HCT116 (cell line): ENCODE results near the gene APP. TPM values are rescaled to one million over a fixed set of nuclear protein-coding genes. Genes with fewer than 3 reads are reported as not detected.

ENCODE experiments used
- ATAC-seq: fragments of 200-7000 bp; cut with Tn5 transposase; 2 replicates; pipeline ENCODE4 v1.9.1; 2020; ENCODE audit warnings: mild to moderate bottlenecking, moderate library complexity
- BruUV-seq: library from RNA; stranded (reverse); fragments of 400-500 nt; replicated peaks from 2 replicates; lab custom pipeline; 2021; lab: Mats Ljungman, UMichigan
- CTCF ChIA-PET: fragments of 300-600 bp; sonication (Branson Sonifier 250); formaldehyde crosslinking; loops from one replicate; lab custom pipeline; 2021; ENCODE audit warnings: antibody characterized with exemption; lab: Charles Lee
- POLR2A ChIA-PET: fragments of 300-600, 350-600 bp; sonication (Branson Sonifier 250); formaldehyde crosslinking; loops from one replicate; lab custom pipeline; 2021; ENCODE audit warnings: antibody characterized with exemption; lab: Charles Lee
- RAD21 ChIA-PET, 2 experiments: fragments of 300-600 bp; sonication (Branson Sonifier 250); formaldehyde crosslinking; loops; one replicate each; lab custom pipeline; 2023; ENCODE audit warnings: low total read pairs in 2 of 2; ENCODE audit not compliant: uncharacterized antibody in 2 of 2, unreplicated experiment in 2 of 2, low non-redundant PET in 1 of 2; lab: Charles Lee
- DNase-seq: peaks from one replicate; pipeline ENCODE4 v3.0.0-alpha.2; 2010; ENCODE audit warnings: low read depth, low spot score
- H2AFZ ChIP-seq: fragments of 200-600 bp; shearing (Covaris generic), sonication (generic); 2 replicates; pipeline ENCODE4 v1.6.1; 2017; ENCODE audit warnings: low read depth, mixed run types, mixed read lengths, antibody characterized with exemption, low read length; ENCODE audit not compliant: poor library complexity, severe bottlenecking
- H3K27ac ChIP-seq: 2 replicates; pipeline ENCODE4 v1.5.1; 2012; ENCODE audit warnings: low read depth, low read length
- H3K27me3 ChIP-seq: fragments of 200-600 bp; sonication (generic); 2 replicates; pipeline ENCODE4 v1.6.1; 2016; ENCODE audit warnings: mixed run types, low read length, mixed read lengths; ENCODE audit not compliant: insufficient read depth
- H3K36me3 ChIP-seq, 2 experiments: fragments of 200-500 bp in 1 of 2; fragments of 200-600 bp in 1 of 2; sonication (Bioruptor generic) in 1 of 2; sonication (generic) in 1 of 2; 2 replicates each; pipeline versions ENCODE4 v1.5.1 to v1.6.1; 2014 to 2016; ENCODE audit warnings: low read length in 2 of 2, inconsistent platforms in 1 of 2, mixed read lengths in 1 of 2, mixed run types in 1 of 2; ENCODE audit not compliant: insufficient read depth in 2 of 2, control insufficient read depth in 1 of 2
- H3K4me1 ChIP-seq, 2 experiments: fragments of 200-600 bp in 1 of 2; sonication (generic) in 1 of 2; 2 replicates each; pipeline versions ENCODE4 v1.5.1 to v1.6.1; 2012 to 2017; ENCODE audit warnings: low read length in 2 of 2, inconsistent platforms in 1 of 2, mild to moderate bottlenecking in 1 of 2, mixed read lengths in 1 of 2, mixed run types in 1 of 2, moderate library complexity in 1 of 2; ENCODE audit not compliant: insufficient read depth in 2 of 2, control insufficient read depth in 1 of 2
- H3K4me2 ChIP-seq: fragments of 200-600 bp; sonication (generic); 2 replicates; pipeline ENCODE4 v1.6.1; 2017; ENCODE audit warnings: mixed run types, low read length, mixed read lengths
- H3K4me3 ChIP-seq, 2 experiments: fragments of 200-600 bp in 1 of 2; sonication (generic) in 1 of 2; replicated peaks in 1 of 2; 2 replicates each; pipeline ENCODE4 v1.5.1; 2011 to 2016; ENCODE audit warnings: low read length in 2 of 2, control low read depth in 1 of 2, low read depth in 1 of 2, mild to moderate bottlenecking in 1 of 2, mixed read lengths in 1 of 2, mixed run types in 1 of 2
- H3K79me2 ChIP-seq: fragments of 200-600 bp; sonication (generic); 2 replicates; pipeline ENCODE4 v1.6.1; 2017; ENCODE audit warnings: mild to moderate bottlenecking, mixed run types, low read length, moderate library complexity, mixed read lengths; ENCODE audit not compliant: insufficient read depth
- H3K9ac ChIP-seq: fragments of 200-600 bp; sonication (generic); 2 replicates; pipeline ENCODE4 v1.6.1; 2016; ENCODE audit warnings: low read length, mixed read lengths
- H3K9me2 ChIP-seq: fragments of 200-600 bp; sonication (generic), shearing (Covaris generic); 2 replicates; pipeline ENCODE4 v1.6.1; 2017; ENCODE audit warnings: mixed run types, mild to moderate bottlenecking, moderate library complexity; ENCODE audit not compliant: insufficient read depth
- H3K9me3 ChIP-seq, 2 experiments: fragments of 200-500 bp in 1 of 2; fragments of 200-600 bp in 1 of 2; sonication (Bioruptor generic) in 1 of 2; sonication (generic) in 1 of 2; 2 replicates each; pipeline ENCODE4 v1.6.1; 2014 to 2017; ENCODE audit warnings: low read length in 2 of 2, mixed read lengths in 2 of 2, inconsistent platforms in 1 of 2, low read depth in 1 of 2, mild to moderate bottlenecking in 1 of 2, mixed run types in 1 of 2, moderate library complexity in 1 of 2; ENCODE audit not compliant: control insufficient read depth in 1 of 2, insufficient read depth in 1 of 2
- H4K20me1 ChIP-seq: fragments of 200-600 bp; sonication (generic), shearing (Covaris generic); 2 replicates; pipeline ENCODE4 v1.6.1; 2017; ENCODE audit warnings: mixed run types, mild to moderate bottlenecking, moderate library complexity; ENCODE audit not compliant: insufficient read depth
- ATF3 ChIP-seq: IDR thresholded peaks from 2 replicates; pipeline ENCODE4 v1.6.1; 2012
- CBX3 ChIP-seq: IDR thresholded peaks from 2 replicates; pipeline ENCODE4 v1.6.1; 2012; ENCODE audit warnings: low read depth
- CTCF ChIP-seq, 3 experiments: fragments of 200-600 bp in 1 of 3; sonication (generic) in 1 of 3; IDR thresholded peaks in 2 of 3; conservative IDR thresholded peaks in 1 of 3; 2 replicates each; pipeline ENCODE4 v1.5.1; 2012 to 2017; ENCODE audit warnings: low read depth in 2 of 3, low read length in 2 of 3, antibody characterized with exemption in 1 of 3, borderline replicate concordance in 1 of 3, control low read depth in 1 of 3, mild to moderate bottlenecking in 1 of 3, mixed read lengths in 1 of 3, mixed run types in 1 of 3, moderate library complexity in 1 of 3; ENCODE audit not compliant: insufficient read depth in 1 of 3
- ELF1 ChIP-seq: IDR thresholded peaks from 2 replicates; pipeline ENCODE4 v1.6.1; 2012; ENCODE audit warnings: low read depth, borderline replicate concordance
- EZH2 ChIP-seq: fragments of 200-600 bp; sonication (generic); IDR thresholded peaks from 2 replicates; pipeline ENCODE4 v1.6.1; 2017; ENCODE audit warnings: antibody characterized with exemption, mixed run types
- FOSL1 ChIP-seq: IDR thresholded peaks from 2 replicates; pipeline ENCODE4 v1.6.1; 2012; ENCODE audit warnings: low read depth
- MAX ChIP-seq: IDR thresholded peaks from 2 replicates; pipeline ENCODE4 v1.6.1; 2012
- POLR2A ChIP-seq: IDR thresholded peaks from 2 replicates; pipeline ENCODE4 v1.7.0; 2011; ENCODE audit warnings: borderline replicate concordance; ENCODE audit not compliant: insufficient read depth, insufficient read length; ENCODE audit errors: extremely low read depth
- POLR2AphosphoS5 ChIP-seq: IDR thresholded peaks from 2 replicates; pipeline ENCODE4 v1.6.1; 2011; ENCODE audit warnings: mild to moderate bottlenecking, low read depth, low read length, moderate library complexity
- RAD21 ChIP-seq: IDR thresholded peaks from 2 replicates; pipeline ENCODE4 v1.6.1; 2012; ENCODE audit warnings: low read depth, mild to moderate bottlenecking
- SIN3A ChIP-seq: IDR thresholded peaks from 2 replicates; pipeline ENCODE4 v1.6.1; 2012; ENCODE audit warnings: low read depth
- SP1 ChIP-seq: IDR thresholded peaks from 2 replicates; pipeline ENCODE4 v1.6.1; 2012; ENCODE audit warnings: low read depth
- SRF ChIP-seq: IDR thresholded peaks from 2 replicates; pipeline ENCODE4 v1.6.1; 2012; ENCODE audit warnings: low read depth
- TCF7L2 ChIP-seq: IDR thresholded peaks from 2 replicates; pipeline ENCODE4 v1.7.0; 2011; ENCODE audit warnings: borderline replicate concordance, inconsistent platforms; ENCODE audit not compliant: insufficient read depth, insufficient read length; ENCODE audit errors: extremely low read depth
- YY1 ChIP-seq: IDR thresholded peaks from 2 replicates; pipeline ENCODE4 v1.6.1; 2011; ENCODE audit warnings: low read length, low read depth, moderate library complexity, mild to moderate bottlenecking; ENCODE audit not compliant: insufficient replicate concordance; ENCODE audit errors: extremely low read depth
- ZBTB33 ChIP-seq: IDR thresholded peaks from 2 replicates; pipeline ENCODE4 v1.6.1; 2011; ENCODE audit warnings: mild to moderate bottlenecking, low read length, moderate library complexity; ENCODE audit not compliant: insufficient replicate concordance; ENCODE audit errors: extremely low read depth
- ZNF274 ChIP-seq: fragments of 200-500 bp; sonication (Bioruptor generic); IDR thresholded peaks from 2 replicates; pipeline ENCODE4 v1.6.1; 2014; ENCODE audit warnings: mild to moderate bottlenecking, low read depth, low read length, inconsistent platforms
- intact Hi-C: fragments of 100-400 bp; cut with micrococcal nuclease; formaldehyde crosslinking; loops from 2 replicates; pipeline ENCODE4 v1.10.0; 2022
- total RNA-seq: library from RNA; stranded (reverse); gene quantifications from one replicate; pipeline ENCODE4 v1.2.1, GENCODE V29; 2021; ENCODE audit not compliant: unreplicated experiment

Gene APP
- total RNA-seq, 1 experiment from 2014 or later: 267 TPM

GRCh38 chr21:25934771-25935224 is 235.8 kb downstream of the APP start:
- Histone ChIP-seq H4K20me1 (no peaks in the 10 kb centered on the region; the same call in 1 of the 2 replicates), H3K9me3 (no peaks in the 10 kb centered on the region), H3K9ac (no peak overlapping the region), H2AFZ (no peak overlapping the region), H3K4me3 (no peak overlapping the region), H3K9me2 (no peaks in the 10 kb centered on the region), H3K4me1 (no peaks in the 10 kb centered on the region), H3K79me2 (no peaks in the 10 kb centered on the region; the same call in 1 of the 2 replicates), H3K36me3 (no peaks in the 10 kb centered on the region), H3K27ac (no peak overlapping the region)
- POLR2A ChIA-PET: no interaction called here
- BruUV-seq: no TSS peak
- ATAC-seq (no peak), DNase-seq (no peak)
- intact Hi-C loops: no loop called here
- CTCF ChIA-PET: no interaction called here
- RAD21 ChIA-PET: no interaction called here
- TF ChIP-seq CBX3: no peak
- TF ChIP-seq ZBTB33: no peak
- no peak for TF ChIP-seq EZH2
- no peak for TF ChIP-seq SP1
- no peak for TF ChIP-seq TCF7L2
- TF ChIP-seq ATF3: no peak
- no peak for TF ChIP-seq SRF
- no peak for TF ChIP-seq CTCF (IDR thresholded peaks at IDR 0.05 in 2 of 3, conservative IDR thresholded peaks at IDR 0.05 in 1 of 3; ENCODE audit: borderline replicate concordance in 1 of 3, insufficient read depth in 1 of 3, low read depth in 2 of 3, low read length in 2 of 3)
- TF ChIP-seq MAX: no peak
- no peak for TF ChIP-seq RAD21
- TF ChIP-seq POLR2A: no peak
- no peak for TF ChIP-seq SIN3A
- TF ChIP-seq FOSL1: no peak
- TF ChIP-seq POLR2AphosphoS5: no peak
- TF ChIP-seq ELF1: no peak
- no peak for TF ChIP-seq YY1
- TF ChIP-seq ZNF274: no peak
- TF ChIP-seq, all 23 proteins: peak for 0
- H3K4me2 ChIP-seq: no peak overlapping the region
- H3K27me3 ChIP-seq: no peaks in the 10 kb centered on the region
